ENCODE measurements around the gene KIT. TPM values are rescaled to one million over a fixed set of nuclear protein-coding genes. Genes with fewer than 3 reads are reported as not detected.

The KIT gene
- total RNA-seq, 1 donor from 2014 or later = 12.9 TPM

DNA sequence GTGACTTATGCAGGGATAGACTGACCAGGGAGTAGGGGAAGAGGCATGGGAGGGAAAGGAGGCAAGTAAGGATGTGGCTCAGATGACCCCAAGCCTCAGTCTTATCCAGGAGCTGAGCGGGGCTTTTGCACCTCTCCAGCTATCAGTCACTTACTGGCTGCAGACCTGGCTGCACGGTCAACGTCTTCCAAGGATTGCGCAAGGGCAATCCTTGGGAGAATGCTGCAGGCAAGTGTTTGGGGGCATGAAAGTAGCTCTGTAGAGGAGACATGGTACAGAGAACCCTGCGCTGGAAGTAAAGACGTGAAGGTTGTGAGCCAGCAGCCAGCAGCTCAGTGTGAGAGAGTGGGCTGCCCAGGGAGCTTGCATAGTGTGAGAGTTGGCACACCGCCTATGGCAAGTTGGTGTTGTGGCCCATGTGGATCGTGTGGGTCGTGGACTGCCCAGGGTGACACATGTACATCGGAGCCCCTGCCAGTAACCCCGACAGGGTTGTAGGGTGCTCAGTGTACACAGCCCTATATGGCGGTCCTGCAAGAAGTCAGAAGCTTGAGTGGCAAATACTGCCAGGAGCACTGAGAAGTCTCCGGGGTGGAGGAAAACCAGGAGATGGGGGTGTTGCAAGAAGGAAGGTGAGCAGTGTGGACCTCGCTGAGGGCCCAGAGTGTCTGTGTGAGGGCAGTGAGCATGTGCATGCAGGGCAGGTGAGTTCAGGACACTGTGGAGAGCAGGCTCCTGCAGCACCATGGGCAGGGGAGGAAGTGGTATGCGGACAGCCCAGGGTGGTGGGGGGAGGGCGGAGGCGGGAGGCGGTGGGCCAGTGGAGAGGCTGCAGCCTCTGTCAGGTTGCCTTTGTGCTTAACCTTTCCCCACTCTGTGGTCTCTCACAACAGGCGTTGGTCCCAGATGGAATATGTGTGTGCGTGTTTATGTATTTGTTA, 50.9 kb downstream of the KIT start:
- no peak for DNase-seq

DNA sequence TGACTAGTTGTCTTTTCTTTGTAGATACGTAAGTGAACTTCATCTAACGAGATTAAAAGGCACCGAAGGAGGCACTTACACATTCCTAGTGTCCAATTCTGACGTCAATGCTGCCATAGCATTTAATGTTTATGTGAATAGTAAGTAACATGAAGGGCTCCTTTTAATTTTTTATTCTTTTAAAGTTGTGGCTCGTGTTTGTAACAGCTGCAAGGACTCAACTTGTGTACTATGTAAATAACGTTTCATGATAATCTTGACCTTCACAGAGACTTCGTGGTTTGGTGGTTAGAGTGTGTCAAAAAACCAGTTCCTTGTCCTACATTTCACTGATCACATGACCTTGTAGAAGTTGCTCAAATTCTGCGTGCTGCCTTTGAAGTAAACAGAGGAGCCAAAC, 51.6 kb downstream of the KIT start:
- DNase-seq = no peak

DNA sequence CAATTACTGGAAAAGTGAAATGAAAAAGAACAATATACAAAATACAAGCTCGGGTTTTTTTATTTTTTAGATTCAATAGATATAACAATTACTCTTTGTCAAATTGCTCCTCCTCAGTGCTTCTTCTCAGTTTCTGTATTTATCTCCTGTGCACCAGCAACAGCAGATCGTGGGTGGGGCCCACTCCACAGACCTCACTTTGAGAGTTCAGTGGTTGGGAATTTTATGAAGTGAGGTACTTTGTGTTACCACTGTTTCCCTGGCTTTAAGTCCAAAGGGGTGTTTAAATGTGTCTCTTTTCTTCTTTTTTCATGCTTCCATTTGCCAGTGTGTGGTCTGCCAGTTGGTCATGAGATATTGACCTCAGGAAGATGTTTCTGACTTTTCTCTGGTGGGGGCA, 54.4 kb downstream of the KIT start:
- DNase-seq = no peak

DNA sequence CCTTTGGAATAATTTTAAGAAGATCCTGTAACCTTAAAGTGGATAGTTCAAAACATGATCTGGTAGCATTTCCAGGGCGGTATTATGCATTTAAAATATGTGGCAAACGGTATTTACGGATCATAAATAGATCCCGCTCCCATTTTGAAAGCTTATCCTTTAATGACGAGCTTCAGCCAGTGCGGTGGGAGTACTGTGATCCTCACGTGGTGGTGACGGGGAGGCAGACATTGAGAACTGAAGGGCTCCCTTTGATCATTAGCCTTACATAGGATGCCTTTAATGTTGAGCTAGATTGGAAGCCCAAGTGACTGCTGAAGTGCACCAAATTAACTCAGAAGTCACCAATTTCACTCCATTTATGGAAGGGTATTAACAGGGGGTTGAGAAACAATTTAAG, 56.9 kb downstream of the KIT start:
- no peak for DNase-seq

DNA sequence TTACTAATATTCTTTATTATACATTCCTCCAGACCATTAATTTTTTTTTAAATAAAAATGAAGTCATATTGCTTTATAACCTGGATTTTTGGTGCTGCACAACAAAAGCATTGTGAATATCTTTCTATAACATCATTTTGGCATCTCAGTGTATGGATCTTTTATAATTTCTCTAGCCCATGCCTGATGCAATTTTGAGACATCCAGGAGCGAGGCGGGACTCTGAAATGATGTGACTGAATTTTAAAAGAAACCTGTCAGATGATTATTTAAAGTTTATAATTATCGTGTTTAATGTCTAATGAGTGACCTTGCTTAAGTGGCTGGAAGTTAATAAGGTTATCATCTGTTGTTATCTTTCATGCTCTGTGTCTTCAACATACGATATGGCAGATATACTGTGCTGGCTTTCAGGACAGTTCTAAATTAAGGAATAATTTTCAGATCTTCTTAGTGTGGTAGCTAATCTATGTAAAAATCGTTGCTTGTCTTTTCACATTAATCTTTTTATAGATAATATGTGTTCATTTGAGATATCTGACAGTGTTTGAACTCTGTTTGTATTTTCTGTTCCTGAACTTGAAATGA, 58.8 kb downstream of the KIT start:
- DNase-seq = no peak

DNA sequence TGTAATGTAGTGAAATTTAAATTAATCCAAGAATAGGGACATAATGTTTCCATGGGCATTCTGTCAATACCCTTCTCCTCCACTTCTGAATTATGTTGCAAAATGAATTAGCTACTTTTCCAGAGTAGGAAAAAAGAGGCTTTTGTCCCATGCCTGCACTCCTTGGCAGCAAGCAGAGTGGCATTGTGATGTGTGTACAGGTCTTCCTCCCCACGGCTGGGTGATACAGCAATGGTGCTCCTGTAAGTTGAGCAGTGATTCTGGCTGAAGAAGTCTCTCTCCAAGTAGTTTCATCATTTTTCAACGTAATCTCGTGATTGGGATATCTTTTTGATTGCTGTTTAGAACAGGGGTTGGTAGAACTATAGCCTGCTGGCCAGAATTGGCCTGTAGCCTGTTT, 59.9 kb downstream of the KIT start:
- no peak for DNase-seq

DNA sequence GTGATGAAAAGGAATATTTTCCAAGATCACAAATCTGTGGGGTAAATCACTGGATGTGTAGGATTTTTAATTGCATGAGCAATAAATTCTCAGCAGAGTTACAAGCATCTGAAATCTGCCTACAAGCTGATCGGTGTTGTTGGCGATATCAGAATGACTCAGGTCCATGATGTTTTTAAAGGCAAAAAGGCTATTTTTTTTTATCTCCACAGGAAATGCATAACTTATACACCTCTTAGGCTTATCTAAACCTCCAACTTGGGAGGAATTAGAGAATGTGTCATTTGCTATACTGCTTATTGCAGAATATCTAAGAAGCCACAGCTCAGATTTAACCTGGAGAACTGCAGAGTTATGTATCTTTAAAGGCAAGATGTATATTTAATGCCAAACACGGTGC, 61.6 kb downstream of the KIT start:
- DNase-seq = no peak

DNA sequence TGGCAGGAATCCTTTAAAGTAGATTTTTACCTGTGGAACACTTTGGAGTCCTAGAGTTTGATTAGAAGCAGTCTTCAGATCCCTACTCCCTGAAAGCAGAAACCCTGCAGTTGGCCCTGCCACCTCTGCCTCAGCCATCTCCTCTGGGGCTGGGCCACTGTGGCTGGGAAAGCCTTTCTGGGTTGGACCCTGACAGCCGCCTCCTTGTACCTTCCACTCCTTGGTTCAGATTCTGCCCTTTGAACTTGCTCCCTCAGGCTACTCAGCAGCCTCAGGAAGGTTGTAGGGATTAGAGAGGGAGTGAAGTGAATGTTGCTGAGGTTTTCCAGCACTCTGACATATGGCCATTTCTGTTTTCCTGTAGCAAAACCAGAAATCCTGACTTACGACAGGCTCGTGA, 65.5 kb downstream of the KIT start:
- no peak for DNase-seq

DNA sequence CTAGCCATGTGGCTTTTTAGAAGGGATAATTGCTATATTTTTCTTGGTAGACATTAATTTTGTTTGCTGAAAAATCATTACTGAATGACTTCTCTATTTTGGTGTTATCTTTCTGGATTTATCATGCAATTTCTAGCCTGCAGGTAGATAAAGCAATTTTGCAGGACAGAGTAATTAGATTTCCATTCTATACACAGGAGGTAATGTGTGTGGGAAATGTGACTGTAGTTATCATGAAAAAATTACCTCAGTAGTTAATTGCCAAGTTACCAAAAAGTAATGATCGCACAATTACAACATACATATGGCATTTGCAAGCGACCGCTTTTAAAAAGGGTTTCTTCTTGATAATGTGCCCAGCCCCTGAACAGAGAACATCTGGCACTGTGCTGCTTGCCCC, 66.1 kb downstream of the KIT start:
- no peak for DNase-seq

DNA sequence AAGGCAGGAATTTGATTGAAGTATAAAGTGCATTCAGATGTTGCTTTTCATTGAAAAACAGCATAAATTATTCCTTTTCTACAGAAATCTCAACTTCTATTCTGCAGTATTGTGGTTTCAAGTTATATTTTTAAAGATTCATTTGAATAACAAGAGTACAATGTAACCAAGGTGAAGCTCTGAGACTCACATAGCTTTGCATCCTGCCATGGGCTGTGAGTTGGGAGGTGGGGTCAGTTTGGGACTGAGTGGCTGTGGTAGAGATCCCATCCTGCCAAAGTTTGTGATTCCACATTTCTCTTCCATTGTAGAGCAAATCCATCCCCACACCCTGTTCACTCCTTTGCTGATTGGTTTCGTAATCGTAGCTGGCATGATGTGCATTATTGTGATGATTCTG, 69.2 kb downstream of the KIT start:
- no peak for DNase-seq

DNA sequence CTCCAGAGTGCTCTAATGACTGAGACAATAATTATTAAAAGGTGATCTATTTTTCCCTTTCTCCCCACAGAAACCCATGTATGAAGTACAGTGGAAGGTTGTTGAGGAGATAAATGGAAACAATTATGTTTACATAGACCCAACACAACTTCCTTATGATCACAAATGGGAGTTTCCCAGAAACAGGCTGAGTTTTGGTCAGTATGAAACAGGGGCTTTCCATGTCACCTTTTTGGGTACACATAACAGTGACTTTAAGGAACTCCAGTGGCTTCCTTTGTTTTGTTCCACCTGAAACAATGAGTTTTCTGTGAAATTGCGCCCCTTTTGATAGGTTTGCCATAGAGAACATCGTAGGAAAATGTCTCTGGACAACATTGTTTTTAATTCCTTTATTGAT, 69.6 kb downstream of the KIT start:
- DNase-seq = no peak

DNA sequence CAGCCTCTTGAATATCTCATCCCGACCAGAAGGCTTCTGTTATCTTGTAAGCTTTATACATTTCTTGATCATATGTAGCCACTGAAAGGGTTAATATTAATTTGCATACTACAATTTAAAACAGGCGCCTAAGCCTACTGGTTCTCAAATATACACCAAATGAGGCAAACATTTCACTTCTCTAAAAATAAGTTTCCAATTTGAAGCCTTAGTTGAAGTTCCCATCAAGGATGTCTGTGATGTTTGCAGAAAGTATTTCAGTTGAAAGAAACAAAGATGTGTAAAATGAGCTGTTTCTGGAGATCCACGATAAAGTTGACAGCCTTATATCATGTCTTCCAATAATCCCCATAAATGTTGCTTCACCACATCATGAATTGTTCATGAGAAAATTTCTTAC, 70.6 kb downstream of the KIT start:
- no peak for DNase-seq

DNA sequence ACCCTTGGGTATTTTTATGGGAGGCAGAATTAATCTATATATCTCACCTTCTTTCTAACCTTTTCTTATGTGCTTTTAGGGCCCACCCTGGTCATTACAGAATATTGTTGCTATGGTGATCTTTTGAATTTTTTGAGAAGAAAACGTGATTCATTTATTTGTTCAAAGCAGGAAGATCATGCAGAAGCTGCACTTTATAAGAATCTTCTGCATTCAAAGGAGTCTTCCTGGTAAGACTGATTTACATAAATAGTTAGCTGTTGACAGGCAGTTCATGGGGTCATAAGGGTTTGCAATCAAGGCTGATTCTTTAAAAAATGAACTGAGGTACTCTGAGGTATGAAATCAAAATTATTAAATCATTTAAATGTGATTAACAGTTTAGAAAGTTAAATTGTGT, 71.5 kb downstream of the KIT start:
- no peak for DNase-seq

DNA sequence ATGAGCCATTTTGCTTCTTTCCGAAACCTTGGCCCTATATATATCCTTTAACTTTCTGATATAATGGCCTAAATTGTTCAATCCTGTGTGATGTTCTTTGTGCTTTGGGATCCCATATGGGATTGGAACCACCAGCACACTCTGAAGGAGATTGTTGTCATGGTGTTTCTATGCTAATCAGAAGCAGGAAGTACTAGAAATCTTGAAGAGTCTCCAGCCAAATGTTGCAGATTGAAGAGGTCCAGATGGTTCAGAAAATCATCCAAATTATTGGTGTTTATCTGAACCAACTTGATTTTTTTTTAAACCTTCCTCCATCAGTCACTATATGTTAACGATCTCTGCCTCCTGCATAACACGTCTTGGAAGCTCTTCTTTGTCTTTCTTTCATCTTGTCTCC, 72.8 kb downstream of the KIT start:
- no peak for DNase-seq

DNA sequence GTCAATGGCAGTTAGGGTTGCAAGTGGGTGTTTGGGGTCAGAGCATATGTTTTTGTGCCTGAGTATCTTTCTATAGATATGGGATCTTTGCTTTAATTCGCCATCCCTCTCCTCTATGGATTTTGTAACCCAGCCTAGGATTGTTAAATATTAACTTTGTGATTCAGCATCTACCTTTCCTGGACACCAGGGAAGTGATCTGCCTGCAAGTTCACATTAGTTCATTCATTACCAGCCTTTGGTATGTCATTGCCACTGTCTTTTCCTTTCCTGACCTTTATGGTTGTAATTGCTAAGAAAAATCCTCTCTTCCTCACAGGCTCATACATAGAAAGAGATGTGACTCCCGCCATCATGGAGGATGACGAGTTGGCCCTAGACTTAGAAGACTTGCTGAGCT, 73.8 kb downstream of the KIT start:
- no peak for DNase-seq

DNA sequence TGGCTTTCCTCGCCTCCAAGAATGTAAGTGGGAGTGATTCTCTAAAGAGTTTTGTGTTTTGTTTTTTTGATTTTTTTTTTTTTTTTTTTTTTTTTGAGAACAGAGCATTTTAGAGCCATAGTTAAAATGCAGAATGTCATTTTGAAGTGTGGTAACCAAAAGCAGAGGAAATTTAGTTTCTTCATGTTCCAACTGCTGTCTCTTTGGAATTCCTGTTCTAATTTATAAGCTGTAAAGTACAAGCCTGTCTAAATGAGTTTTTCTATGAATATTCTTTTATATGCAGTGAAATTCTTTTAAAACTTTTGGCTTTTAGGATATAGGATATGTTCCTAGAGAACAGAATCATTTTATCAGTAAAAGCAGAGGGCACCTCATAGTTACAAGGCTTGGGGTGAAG, 74.2 kb downstream of the KIT start:
- DNase-seq = no peak

DNA sequence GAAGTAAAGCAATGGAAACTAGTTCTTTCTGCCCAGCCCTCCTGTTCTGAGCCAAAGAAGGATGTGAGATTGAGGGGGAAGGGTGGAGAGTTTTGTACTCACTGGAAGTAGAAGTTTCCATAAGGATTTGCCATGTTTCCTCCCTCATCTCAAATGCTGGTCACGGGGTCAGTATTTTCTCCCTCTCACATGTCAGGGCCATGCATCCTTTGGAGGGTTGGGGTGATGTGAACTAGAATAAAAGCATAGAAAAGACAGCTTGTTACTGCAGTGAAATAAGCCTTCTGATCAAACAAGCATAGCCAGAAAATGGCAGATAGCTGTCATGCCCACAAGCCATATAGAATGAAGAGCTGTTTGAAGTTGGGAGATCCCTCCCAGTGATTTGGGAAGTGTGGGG, 79.7 kb downstream of the KIT start:
- no peak for DNase-seq

DNA sequence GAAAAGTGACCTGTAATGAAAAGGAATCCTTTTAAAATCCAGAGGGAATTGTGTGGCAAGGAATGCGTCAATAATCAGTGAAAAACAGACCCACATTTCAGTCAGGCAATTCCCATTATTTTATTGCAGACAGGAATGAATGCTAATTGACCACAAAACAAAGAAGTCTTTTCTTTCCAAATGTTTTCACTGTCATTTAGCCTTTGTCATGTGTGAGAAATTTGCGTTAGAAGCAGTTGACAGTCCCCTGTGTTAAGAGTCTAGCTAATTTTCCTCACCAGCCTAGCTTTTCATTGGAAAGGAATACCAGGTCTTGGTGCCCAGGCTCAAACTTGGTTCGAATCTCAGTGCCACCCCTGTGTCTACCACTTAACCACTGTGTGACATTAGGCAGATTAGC, 83.4 kb downstream of the KIT start:
- no peak for DNase-seq

DNA sequence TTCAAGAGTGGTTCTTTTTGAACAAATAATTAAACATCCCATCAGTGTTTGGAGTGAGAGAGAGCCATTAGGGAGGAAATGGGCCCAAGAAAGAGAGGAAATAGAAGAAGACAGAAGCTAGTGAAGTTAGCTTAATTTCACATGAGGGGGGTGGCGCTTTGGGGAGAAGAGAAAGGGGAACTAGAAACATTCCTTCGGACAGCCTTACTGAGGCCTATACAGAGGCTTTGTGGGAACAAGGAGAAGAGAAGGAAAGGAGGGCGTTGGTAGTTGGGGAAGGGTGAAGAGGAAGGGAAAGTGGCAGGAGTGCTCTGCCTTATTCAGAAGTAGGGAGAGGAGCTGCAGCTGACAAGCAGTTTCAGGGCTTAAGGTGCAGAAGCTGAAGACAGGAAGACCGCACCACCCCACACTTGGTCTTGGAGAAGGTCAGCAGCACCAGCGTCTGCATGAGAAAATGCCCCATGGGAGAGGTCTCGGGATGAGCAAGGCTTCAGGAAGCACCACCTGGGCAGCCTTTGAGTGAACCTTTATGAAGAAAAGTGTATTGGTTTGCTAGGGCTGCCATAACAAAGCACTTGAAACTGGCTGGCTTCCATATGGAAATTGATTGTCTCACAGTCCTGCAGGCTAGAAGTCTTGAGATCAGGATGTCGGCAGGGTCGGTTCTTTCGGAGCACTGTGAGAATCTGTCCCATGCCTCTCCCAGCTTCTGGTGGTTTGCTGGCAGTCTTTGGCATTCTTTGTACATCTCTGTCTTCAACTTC, 85.1 kb downstream of the KIT start:
- no peak for DNase-seq

DNA sequence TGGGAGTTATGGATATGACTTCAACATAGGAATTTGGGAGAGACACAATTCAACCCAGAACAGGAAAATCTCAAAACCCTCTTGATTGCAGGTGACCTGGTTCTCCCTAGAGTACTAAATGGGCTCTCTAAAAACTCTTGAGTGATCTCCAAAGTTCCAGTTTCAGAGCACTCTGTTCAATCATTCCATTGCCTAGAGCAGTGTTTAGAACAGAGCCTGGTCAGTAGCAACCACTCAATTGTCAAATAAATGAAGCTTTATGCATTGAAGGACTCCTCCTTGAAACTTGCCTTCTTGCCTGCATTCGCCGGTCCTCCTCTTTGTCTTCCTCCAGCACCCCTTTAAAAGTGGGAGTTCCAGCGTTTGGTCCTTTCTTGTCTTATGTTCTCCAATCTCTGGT, 85.8 kb downstream of the KIT start:
- no peak for DNase-seq

DNA sequence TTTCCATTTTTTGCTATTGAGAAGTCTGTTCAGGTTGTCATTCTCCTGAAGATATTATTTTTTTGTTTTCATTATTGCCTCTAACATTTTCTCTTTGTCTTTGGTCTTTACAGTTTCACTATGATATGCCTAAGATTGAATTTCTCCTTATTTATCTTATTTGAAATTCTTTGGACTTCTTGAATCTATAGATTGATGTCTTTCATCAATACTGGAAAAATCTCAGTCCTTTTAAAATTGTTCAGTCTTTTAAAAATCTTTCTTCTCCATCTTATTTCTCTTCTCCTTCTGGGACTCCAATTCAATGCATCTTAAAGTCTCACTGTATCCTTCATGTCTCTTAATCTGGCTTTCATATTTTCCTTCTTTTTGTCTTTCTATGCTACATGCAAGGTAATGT, 86.7 kb downstream of the KIT start:
- DNase-seq = no peak

DNA sequence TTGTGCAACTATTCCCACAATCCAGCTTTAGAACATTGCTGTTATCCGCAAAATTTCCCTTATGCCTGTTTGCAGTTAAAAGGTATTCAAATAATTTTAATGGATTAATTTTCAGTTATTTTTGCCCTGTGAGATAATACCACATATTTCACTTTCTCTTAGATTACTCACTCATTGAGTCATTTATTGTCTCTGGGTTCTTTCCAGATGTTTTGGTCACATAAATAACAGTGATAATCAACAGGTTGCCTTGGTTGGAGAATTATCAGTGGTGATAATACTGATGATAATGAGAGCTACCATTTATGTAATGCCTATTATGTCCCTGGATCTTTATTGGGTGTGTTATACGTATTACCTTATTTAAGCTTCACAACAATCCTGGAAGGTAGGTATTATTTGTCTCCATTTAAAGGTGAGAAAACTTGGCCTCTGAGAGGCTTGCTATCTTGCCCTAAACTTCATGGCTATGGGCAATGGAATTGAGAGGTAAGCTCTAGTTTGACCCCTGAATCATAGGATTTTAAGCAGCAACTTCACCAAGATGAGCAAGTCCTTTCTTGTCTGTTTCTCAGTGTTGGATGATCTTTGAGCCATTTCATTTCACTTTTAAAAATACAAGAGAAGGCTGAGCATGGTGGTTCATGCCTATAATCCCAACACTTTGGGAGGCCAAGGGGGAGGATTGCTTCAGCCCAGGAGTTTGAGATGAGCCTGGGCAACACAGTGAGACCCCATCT, 87.4 kb downstream of the KIT start:
- no peak for DNase-seq

DNA sequence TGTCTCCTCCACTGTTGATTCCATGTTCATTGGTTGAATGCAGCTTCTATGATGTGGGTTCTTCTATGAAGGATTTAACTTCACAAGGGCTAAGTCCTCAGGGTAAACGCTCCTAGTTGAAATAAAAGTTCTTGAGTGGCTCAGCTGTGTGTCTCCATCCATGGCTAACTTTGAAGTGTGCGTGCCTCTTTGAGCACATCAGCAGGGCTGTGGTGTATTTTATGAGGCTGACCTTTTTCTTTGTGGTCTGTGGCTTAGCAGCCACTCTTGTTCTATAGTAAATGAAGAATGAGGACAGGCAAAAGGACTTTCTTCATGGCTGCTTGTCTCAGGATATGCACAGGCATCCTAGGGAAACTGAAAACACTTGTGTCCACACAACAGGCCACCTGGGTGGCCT, 88.5 kb downstream of the KIT start:
- DNase-seq = no peak

Measured in dermis blood vessel endothelial cell (primary cell).